Measurements from ENCODE around the gene EXOC3L4.
"Not testable (repeated sequence)": the region's sequence is repeated elsewhere in the genome, so short reads cannot be mapped to it uniquely, and the experiment has no call there.

The EXOC3L4 gene

GRCh38 chr14:103094406-103095209 is at the start of gene EXOC3L4:
Gene EXOC3L4 (plus strand): TSS chr14:103094725. CDS start chr14:103100220, 5,495 bp downstream.
- DNase-seq (ENCODE audit: low spot score), result no peak

DNA sequence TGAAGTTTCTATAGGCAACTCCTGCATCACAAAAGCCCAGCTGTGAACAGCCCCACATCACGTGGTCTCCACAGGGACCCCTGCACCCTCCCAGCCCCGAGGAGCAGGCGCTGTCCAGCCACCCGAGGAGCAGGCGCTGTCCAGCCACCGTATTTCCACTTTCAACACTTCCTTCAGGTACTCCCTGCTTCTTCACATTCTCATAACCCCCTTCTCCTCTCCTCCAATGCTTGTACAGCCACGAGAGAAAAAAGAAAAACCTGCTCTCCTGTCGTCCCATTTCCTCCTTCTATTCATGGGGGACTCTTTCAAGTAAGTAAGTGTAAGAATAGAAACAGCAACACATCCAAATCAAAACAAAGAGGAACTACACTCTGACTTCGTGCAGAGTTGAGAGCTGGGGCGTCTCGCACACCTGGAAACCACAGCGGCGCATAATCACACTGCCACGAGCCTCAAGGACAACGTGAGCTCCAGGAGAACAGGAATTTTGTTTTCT is 49.1 kb upstream of the EXOC3L4 start:
- no peak for DNase-seq (ENCODE audit: low spot score)

GRCh38 chr14:103047453-103047852 is 47.1 kb upstream of the EXOC3L4 start:
- DNase-seq (ENCODE audit: low spot score), result not testable (repeated sequence)

GRCh38 chr14:103050935-103051334 is 43.6 kb upstream of the EXOC3L4 start:
- no peak for DNase-seq (ENCODE audit: low spot score)

GRCh38 chr14:103052407-103052806 is 42.1 kb upstream of the EXOC3L4 start:
- no peak for DNase-seq (ENCODE audit: low spot score)

- no peak for DNase-seq (ENCODE audit: low spot score)
Observed at GRCh38 chr14:103055695-103056094, 38.8 kb upstream of the EXOC3L4 start.

GRCh38 chr14:103056322-103057027 is 38.0 kb upstream of the EXOC3L4 start:
- DNase-seq (ENCODE audit: low spot score), result peak; percentile 82

- no peak for DNase-seq (ENCODE audit: low spot score)
Observed at GRCh38 chr14:103057028-103057371, 37.5 kb upstream of the EXOC3L4 start.

DNA sequence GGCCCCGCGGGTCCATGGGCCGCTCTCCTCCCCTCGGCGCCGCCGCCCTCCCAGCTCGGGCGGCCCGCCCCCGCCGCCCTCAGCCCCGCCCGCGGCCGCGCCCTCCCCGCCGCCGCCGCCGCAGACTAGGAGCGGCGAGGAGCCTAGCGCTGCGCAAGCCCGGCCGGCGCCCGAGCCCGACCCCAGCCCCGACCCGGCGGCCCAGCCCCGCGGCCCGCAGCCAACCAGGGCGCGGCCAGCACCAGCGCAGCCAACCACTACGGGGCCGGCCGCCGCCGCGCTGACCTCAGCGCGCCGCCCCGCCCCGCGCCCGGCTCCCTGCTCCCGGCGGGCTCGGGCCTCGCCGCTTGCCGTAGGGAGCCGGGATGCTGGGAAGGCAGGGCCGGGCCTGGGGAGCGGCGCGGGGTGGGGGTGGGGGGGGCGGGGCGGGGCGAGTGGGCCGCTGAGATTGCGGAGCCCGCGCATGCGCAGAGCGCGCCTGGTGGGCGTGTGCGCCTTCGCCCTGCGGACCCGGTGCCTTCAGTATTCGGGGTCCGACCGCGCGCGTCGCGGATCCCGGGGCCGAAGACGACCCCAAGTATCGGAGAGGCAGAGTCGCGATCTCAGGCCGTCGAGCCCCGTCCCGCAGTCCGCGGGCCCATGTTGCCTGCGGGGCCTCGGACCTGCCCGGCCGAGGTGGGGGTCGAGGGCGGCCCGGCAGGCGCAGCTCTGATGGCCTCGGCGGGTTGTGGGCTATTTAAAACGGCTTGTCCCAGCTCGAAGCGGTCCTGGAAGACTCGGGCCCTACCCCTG is 37.0 kb upstream of the EXOC3L4 start, which contains the start of gene CDC42BPB:
Gene CDC42BPB, minus strand, starts transcription at position 178 of the 792 bp plus-strand sequence. CDS start 376 bp downstream, outside the sequence.
- peak; percentile 93 for DNase-seq (ENCODE audit: low spot score)

- DNase-seq (ENCODE audit: low spot score), result no peak
Observed at GRCh38 chr14:103058164-103059055, 36.1 kb upstream of the EXOC3L4 start.

DNA sequence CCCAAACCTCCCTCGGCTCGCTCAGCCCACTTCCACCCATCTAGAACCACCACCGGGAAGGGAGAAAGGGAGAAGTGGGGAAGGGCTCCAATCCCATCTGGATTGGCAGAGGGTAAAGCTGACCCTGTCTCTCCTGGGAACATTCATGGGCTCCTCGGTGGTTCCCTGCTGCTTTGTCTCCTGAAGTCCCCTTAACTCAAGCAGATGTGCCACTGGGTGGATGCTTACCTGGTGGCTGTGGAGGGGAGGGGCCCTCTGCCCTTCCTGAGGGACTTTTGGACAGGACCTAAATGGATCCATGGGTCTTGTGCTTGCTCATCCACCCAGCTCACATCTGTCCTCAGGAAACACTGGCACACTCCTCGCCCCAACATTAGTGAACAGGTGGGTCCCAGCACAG is 35.0 kb upstream of the EXOC3L4 start:
- no peak for DNase-seq (ENCODE audit: low spot score)

DNA sequence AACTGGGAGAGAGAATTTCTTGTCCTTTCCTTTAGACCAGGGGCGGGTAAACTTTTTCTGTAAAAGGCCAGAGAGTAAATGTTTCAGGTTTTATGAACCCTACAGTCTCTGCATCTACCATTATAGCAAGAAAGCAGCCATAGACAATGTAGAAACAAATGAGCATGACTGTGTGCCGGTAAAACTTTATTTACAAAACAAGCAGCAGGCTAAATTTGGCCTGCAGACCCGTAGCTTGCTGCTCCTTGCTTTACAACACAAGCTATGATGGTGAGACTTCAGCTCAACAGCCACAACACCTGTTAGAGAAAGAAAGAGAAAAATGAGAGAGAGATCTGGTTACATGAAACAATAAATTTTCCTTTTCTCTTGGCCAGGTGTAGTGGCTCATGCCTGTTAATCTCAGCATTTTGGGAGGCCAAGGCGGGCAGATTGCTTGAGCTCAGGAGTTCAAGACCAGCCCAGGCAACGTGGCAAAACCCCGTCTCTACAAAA is 33.0 kb upstream of the EXOC3L4 start:
- DNase-seq (ENCODE audit: low spot score), result no peak

GRCh38 chr14:103064436-103064835 is 30.1 kb upstream of the EXOC3L4 start:
- no peak for DNase-seq (ENCODE audit: low spot score)

DNA sequence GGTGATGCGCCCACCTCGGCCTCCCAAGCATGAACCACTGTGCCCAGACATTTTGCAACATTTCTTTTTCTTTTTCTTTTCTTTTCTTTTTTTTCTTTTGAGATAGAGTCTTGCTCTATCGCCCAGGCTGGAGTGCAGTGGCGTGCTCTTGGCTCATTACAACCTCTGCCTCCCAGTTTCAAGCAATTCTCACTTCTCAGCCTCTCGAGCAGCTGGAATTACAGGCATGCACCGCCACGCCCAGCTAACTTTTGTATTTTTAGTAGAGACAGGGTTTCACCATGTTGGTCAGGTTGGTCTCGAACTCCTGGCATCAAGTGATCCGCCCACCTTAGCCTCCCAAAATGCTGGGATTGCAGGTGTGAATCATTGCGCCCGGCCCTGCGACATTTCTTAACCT is 29.5 kb upstream of the EXOC3L4 start:
- no peak for DNase-seq (ENCODE audit: low spot score)

- no peak for DNase-seq (ENCODE audit: low spot score)
Observed at GRCh38 chr14:103065861-103066260, 28.7 kb upstream of the EXOC3L4 start.

DNA sequence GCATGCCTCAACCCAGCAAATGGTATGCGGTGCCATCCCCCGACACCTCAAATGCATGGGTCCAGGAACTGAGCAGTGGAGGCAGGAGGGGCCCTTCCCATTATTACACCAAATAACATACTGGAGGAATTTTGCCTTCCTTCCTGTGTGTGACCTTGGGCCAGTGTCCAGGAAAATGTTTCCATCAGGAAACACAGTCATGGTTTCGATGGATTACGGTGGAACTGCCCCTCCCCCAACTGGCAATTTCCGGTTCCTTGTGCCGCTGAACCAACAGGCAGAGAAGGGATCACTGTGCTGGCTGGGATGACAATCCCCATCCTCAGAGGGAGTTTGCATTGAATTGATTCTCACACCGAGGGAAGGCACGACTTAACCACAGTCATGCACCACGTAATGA is 28.1 kb upstream of the EXOC3L4 start:
- DNase-seq (ENCODE audit: low spot score), result no peak

GRCh38 chr14:103067231-103067954 is 27.1 kb upstream of the EXOC3L4 start:
- DNase-seq (ENCODE audit: low spot score), result no peak

DNA sequence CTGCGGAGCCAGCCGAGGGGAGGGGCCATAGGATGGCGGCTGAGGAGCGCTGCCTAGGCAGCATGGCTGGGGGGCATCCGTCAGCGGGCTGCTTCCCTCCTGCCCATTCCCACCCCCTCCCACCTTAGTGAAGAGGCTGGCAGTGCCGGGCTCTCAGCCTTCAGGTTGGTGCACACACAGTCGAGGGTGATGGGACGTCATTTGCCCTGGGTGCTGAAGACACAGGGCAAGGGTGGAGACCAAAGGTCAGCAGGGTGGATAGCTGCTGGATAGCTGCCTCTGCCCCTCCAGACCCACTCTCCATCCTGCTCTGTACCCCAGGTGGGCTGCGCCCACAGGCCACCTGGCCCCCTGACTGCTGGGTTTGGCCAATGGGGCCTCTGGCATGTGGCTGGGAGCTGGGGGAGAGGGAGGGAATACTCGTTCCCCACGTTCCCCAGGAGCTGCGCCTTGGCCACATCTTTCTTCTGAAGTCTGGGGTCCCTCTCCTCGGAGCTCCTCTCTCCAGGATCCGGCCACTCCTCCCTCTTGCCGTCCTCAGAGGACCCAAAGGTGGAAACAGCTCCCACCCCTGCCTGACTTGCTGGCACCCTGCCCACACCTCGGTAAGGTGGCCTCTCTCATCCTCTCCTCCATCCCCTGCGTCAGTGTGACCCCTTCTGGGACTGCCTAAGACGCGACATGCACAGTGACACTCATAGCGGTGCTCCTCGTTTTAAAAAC is 26.0 kb upstream of the EXOC3L4 start:
- DNase-seq (ENCODE audit: low spot score), result no peak

GRCh38 chr14:103070263-103070885 is 24.2 kb upstream of the EXOC3L4 start:
- no peak for DNase-seq (ENCODE audit: low spot score)
